GM19452 (cell line): ENCODE results near the gene NYAP2.

ENCODE experiments used
- ATAC-seq: cut with Tn5 transposase; IDR thresholded peaks from one replicate; pipeline ENCODE4 v1.9.1; 2021; ENCODE audit not compliant: unreplicated experiment

Gene NYAP2

DNA sequence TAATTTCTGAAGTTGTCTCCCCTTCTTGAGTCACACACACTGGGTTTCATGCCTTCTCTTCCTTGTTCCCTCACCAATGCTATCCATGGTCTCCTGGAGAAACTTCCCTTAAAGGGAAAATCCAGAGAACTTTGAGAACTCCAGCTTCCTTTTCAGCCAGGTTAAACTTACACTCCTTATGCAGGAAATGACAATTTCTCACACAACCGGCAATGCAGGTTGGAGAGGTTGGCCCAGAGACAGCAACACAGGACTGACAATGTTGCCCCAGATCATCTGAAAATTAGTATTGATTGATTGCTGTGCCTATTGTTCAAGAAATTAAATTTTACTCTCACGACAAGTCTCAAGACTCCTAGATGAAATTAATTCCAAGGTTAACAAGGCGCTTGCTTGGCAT, 292.2 kb downstream of the NYAP2 start:
- no peak for ATAC-seq

DNA sequence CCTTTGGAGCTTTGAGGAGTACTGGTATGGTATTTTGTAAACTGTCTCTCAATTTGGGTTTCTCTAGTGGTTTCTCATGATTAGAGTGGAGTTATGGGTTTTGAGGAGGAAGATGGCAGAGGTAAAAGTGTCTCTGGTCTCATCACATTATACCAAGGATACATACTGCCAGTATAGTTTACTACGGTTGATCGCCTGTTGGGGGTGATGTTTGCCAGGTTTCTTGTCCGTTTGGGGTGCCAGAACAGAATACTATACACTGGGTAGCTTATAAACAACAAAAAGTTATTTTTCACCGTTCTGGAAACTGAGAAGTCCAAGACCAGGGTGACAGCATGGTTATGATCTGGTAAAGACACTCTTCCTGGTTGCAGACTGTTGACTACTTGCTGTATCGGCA, 293.7 kb downstream of the NYAP2 start:
- ATAC-seq: no peak

DNA sequence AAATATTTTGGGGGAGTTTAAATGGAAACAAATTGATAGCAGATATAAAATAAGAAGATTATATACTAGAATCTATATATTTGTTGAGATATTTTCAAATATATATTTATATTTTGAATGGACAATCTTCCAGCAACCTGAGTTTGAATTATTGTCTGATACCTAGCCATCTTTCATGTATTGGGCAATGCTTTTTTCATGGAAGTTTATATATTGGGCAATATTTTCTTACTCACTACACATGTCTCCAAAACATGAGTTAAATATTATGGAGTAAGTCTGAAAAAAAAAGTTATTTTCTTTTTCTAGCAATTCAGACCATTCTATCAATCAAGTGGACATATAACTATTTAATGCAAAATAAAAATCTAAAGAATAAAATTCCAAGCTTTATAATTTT, 295.2 kb downstream of the NYAP2 start:
- ATAC-seq: no peak

DNA sequence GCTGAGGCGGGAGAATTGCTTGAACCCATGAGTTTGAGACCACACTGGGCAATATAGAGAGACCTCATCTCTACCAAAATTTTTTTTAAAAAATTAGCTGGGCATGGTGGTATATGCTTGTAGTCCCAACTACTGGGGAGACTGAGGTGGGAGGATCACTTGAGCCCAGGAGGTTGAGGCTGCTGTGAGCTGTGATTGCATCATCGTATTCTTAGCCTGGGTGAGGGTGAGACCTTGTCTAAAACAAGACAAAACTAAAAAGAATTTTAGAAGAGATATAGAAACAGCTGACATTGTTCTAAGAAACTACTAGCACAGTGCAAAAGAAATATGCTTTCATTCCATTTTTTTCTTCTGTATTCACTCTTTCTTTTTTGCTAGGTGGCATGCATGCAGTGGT, 298.4 kb downstream of the NYAP2 start:
- ATAC-seq: no peak
